H9 (cell line): ENCODE data around the gene SLC1A7. TPM values are rescaled to one million over a fixed set of nuclear protein-coding genes. Genes with fewer than 3 reads are reported as not detected.

Source experiments
- DNase-seq: peaks from one replicate; pipeline ENCODE4 v3.0.0-alpha.2; 2017
- H2AFZ ChIP-seq: one replicate; pipeline ENCODE4 v1.6.1; 2013; ENCODE audit warnings: mild to moderate bottlenecking, low read length, control low read depth, moderate library complexity
- H2AK5ac ChIP-seq: 2 replicates; pipeline ENCODE4 v1.6.1; 2013; ENCODE audit warnings: low read length, control low read depth, mixed read lengths; ENCODE audit not compliant: insufficient read length
- H2BK120ac ChIP-seq: one replicate; pipeline ENCODE4 v1.6.1; 2013; ENCODE audit warnings: low read depth, mild to moderate bottlenecking, low read length, control low read depth, inconsistent platforms; ENCODE audit not compliant: poor library complexity, severe bottlenecking
- H2BK12ac ChIP-seq: 2 replicates; pipeline ENCODE4 v1.6.1; 2013; ENCODE audit warnings: low read length, control low read depth, mixed read lengths, low read depth; ENCODE audit not compliant: insufficient read length
- H2BK15ac ChIP-seq: 2 replicates; pipeline ENCODE4 v1.6.1; 2013; ENCODE audit warnings: low read depth, low read length, control low read depth
- H2BK20ac ChIP-seq: one replicate; pipeline ENCODE4 v1.6.1; 2013; ENCODE audit warnings: low read depth, mild to moderate bottlenecking, low read length, control low read depth, inconsistent platforms; ENCODE audit not compliant: poor library complexity, severe bottlenecking
- H2BK5ac ChIP-seq: 2 replicates; pipeline ENCODE4 v1.6.1; 2013; ENCODE audit warnings: low read length, control low read depth, mixed read lengths; ENCODE audit not compliant: insufficient read length
- H3K14ac ChIP-seq: 2 replicates; pipeline ENCODE4 v1.6.1; 2013; ENCODE audit warnings: low read length, control low read depth; ENCODE audit not compliant: insufficient read depth
- H3K18ac ChIP-seq: 2 replicates; pipeline ENCODE4 v1.6.1; 2013; ENCODE audit warnings: low read depth, mild to moderate bottlenecking, mixed read lengths, low read length, control low read depth; ENCODE audit not compliant: insufficient read length
- H3K23ac ChIP-seq: 2 replicates; pipeline ENCODE4 v1.6.1; 2013; ENCODE audit warnings: low read length, control low read depth, mixed read lengths, low read depth; ENCODE audit not compliant: insufficient read length
- H3K23me2 ChIP-seq: 2 replicates; pipeline ENCODE4 v1.6.1; 2013; ENCODE audit warnings: low read depth, mild to moderate bottlenecking, mixed read lengths, low read length, control low read depth; ENCODE audit not compliant: insufficient read length, poor library complexity, severe bottlenecking
- H3K27ac ChIP-seq: 2 replicates; pipeline ENCODE4 v1.5.1; 2013; ENCODE audit warnings: low read length, control low read depth, mixed read lengths, low read depth; ENCODE audit not compliant: insufficient read length
- H3K27me3 ChIP-seq: 2 replicates; pipeline ENCODE4 v1.6.1; 2013; ENCODE audit warnings: low read length, control low read depth, inconsistent platforms; ENCODE audit not compliant: insufficient read depth
- H3K4ac ChIP-seq: 2 replicates; pipeline ENCODE4 v1.6.1; 2013; ENCODE audit warnings: low read depth, mild to moderate bottlenecking, control low read depth, inconsistent platforms, low read length, moderate library complexity
- H3K4me1 ChIP-seq: 2 replicates; pipeline ENCODE4 v1.6.1; 2013; ENCODE audit warnings: low read length, control low read depth, inconsistent platforms; ENCODE audit not compliant: insufficient read depth
- H3K4me2 ChIP-seq: 2 replicates; pipeline ENCODE4 v1.6.1; 2013; ENCODE audit warnings: low read length, control low read depth, mixed read lengths; ENCODE audit not compliant: insufficient read length, insufficient read depth
- H3K56ac ChIP-seq: 2 replicates; pipeline ENCODE4 v1.6.1; 2013; ENCODE audit warnings: low read depth, mild to moderate bottlenecking, mixed read lengths, low read length, control low read depth; ENCODE audit not compliant: insufficient read length
- H3K79me1 ChIP-seq: 2 replicates; pipeline ENCODE4 v1.6.1; 2013; ENCODE audit warnings: low read depth, mild to moderate bottlenecking, moderate library complexity, low read length, control low read depth, inconsistent platforms; ENCODE audit not compliant: insufficient read depth, poor library complexity, severe bottlenecking
- H3K79me2 ChIP-seq: 2 replicates; pipeline ENCODE4 v1.6.1; 2013; ENCODE audit warnings: low read length, control low read depth, inconsistent platforms; ENCODE audit not compliant: insufficient read depth
- H3K9ac ChIP-seq: 2 replicates; pipeline ENCODE4 v1.6.1; 2013; ENCODE audit warnings: low read length, control low read depth, mixed read lengths; ENCODE audit not compliant: insufficient read length; ENCODE audit errors: extremely low read depth
- H3K9me3 ChIP-seq: one replicate; pipeline ENCODE4 v1.6.1; 2013; ENCODE audit warnings: low read depth, low read length, inconsistent platforms; ENCODE audit not compliant: control insufficient read depth
- H3T11ph ChIP-seq: one replicate; pipeline ENCODE4 v1.6.1; 2013; ENCODE audit warnings: mild to moderate bottlenecking, low read length, control low read depth, inconsistent platforms
- H4K20me1 ChIP-seq: one replicate; pipeline ENCODE4 v1.6.1; 2013; ENCODE audit not compliant: control insufficient read depth, insufficient read length, insufficient read depth
- H4K5ac ChIP-seq: 2 replicates; pipeline ENCODE4 v1.6.1; 2013; ENCODE audit warnings: low read depth, mild to moderate bottlenecking, mixed read lengths, low read length, control low read depth; ENCODE audit not compliant: insufficient read length
- H4K8ac ChIP-seq: replicated peaks from 2 replicates; pipeline ENCODE4 v1.6.1; 2013; ENCODE audit warnings: low read length, control low read depth, mixed read lengths, low read depth; ENCODE audit not compliant: insufficient read length
- H4K91ac ChIP-seq: 2 replicates; pipeline ENCODE4 v1.6.1; 2013; ENCODE audit warnings: low read depth, mild to moderate bottlenecking, moderate library complexity, mixed read lengths, low read length, control low read depth; ENCODE audit not compliant: insufficient read length
- H3K27ac Mint-ChIP-seq, 3 experiments: 2 replicates in 2 of 3; 3 replicates in 1 of 3; pipeline ENCODE4 v1.8.0; 2020 to 2021; ENCODE audit warnings: mixed read lengths in 3 of 3, mild to moderate bottlenecking in 1 of 3, moderate library complexity in 1 of 3
- H3K27me3 Mint-ChIP-seq: 2 replicates; pipeline ENCODE4 v1.8.0; 2021; ENCODE audit warnings: low read depth, mild to moderate bottlenecking, moderate library complexity, mixed read lengths
- H3K36me3 Mint-ChIP-seq, 3 experiments: 2 replicates in 2 of 3; 3 replicates in 1 of 3; pipeline ENCODE4 v1.8.0; 2020 to 2021; ENCODE audit warnings: low read depth in 3 of 3, mixed read lengths in 3 of 3; ENCODE audit not compliant: insufficient read depth in 1 of 3
- H3K4me1 Mint-ChIP-seq, 2 experiments: 2 replicates each; pipeline ENCODE4 v1.8.0; 2020; ENCODE audit warnings: mixed read lengths in 2 of 2
- H3K4me3 Mint-ChIP-seq, 2 experiments: 2 replicates in 1 of 2; 3 replicates in 1 of 2; pipeline ENCODE4 v1.8.0; 2020 to 2021; ENCODE audit warnings: mild to moderate bottlenecking in 2 of 2, mixed read lengths in 2 of 2, moderate library complexity in 1 of 2
- H3K9me3 Mint-ChIP-seq, 2 experiments: 2 replicates in 1 of 2; 3 replicates in 1 of 2; pipeline ENCODE4 v1.8.0; 2020; ENCODE audit warnings: mild to moderate bottlenecking in 2 of 2, mixed read lengths in 2 of 2, moderate library complexity in 1 of 2
- WGBS: extraction: QIAGEN DNeasy Blood & Tissue Kit; methylation state at CpG from one replicate; pipeline ENCODE4 v1.1.7; 2013; ENCODE audit warnings: missing lambda C conversion rate, low lambda C conversion rate, mixed read lengths; ENCODE audit not compliant: insufficient read length; ENCODE audit errors: extremely low coverage; 5-methylcytosine and 5-hydroxymethylcytosine counted together
- total RNA-seq: library from RNA; stranded (reverse); gene quantifications from 2 replicates; pipeline ENCODE4 v1.2.1, GENCODE V29; 2021
- TF ChIP-seq, protein P1 (sequence below): fragments of 200-600 bp; sonication (generic); conservative IDR thresholded peaks from 3 replicates; pipeline ENCODE4 v1.8.0; 2021; ENCODE audit warnings: antibody characterized with exemption, mild to moderate bottlenecking

The SLC1A7 gene
- total RNA-seq, 1 experiment from 2014 or later, result not detected

GRCh38 chr1:53090227-53091147 is 52.0 kb downstream of the SLC1A7 start:
- no peak overlapping the region for H2BK5ac ChIP-seq
- no peak overlapping the region for H3T11ph ChIP-seq
- Mint-ChIP-seq H3K36me3 (no peaks in the 10 kb centered on the region), H3K4me3 (no peak overlapping the region), H3K4me1 (peaks cover 4% of the 10 kb centered on the region in 2 experiments; a peak in 3 of 4 replicates), H3K9me3 (no peaks in the 10 kb centered on the region), H3K27ac (no peak overlapping the region), H3K27me3 (peaks cover 5% of the 10 kb centered on the region)
- no peak overlapping the region for H3K4me2 ChIP-seq
- no peak overlapping the region for H3K4ac ChIP-seq
- no peaks in the 10 kb centered on the region for H3K79me1 ChIP-seq
- no peak overlapping the region for H2AK5ac ChIP-seq
- no peaks in the 10 kb centered on the region for H3K9me3 ChIP-seq
- no peaks in the 10 kb centered on the region for H4K20me1 ChIP-seq
- H3K79me2 ChIP-seq, result no peaks in the 10 kb centered on the region
- H4K5ac ChIP-seq, result no peak overlapping the region
- no peak overlapping the region for H4K8ac ChIP-seq
- no peak overlapping the region for H2BK120ac ChIP-seq
- no peak for DNase-seq
- no peak overlapping the region for H2BK15ac ChIP-seq
- no peak overlapping the region for H2AFZ ChIP-seq
- no peak overlapping the region for H4K91ac ChIP-seq
- no peak overlapping the region for H3K18ac ChIP-seq
- no peak overlapping the region for H3K23ac ChIP-seq
- H3K56ac ChIP-seq, result no peak overlapping the region
- no CpG with 5 or more reads among the region's 37 CpGs for WGBS
- H3K14ac ChIP-seq, result peak overlapping the region; percentile 8; the same call in 1 of the 2 replicates
- H3K23me2 ChIP-seq, result no peaks in the 10 kb centered on the region
- TF ChIP-seq, protein P1, sequence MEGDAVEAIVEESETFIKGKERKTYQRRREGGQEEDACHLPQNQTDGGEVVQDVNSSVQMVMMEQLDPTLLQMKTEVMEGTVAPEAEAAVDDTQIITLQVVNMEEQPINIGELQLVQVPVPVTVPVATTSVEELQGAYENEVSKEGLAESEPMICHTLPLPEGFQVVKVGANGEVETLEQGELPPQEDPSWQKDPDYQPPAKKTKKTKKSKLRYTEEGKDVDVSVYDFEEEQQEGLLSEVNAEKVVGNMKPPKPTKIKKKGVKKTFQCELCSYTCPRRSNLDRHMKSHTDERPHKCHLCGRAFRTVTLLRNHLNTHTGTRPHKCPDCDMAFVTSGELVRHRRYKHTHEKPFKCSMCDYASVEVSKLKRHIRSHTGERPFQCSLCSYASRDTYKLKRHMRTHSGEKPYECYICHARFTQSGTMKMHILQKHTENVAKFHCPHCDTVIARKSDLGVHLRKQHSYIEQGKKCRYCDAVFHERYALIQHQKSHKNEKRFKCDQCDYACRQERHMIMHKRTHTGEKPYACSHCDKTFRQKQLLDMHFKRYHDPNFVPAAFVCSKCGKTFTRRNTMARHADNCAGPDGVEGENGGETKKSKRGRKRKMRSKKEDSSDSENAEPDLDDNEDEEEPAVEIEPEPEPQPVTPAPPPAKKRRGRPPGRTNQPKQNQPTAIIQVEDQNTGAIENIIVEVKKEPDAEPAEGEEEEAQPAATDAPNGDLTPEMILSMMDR, result no peak
- no peaks in the 10 kb centered on the region for H3K27me3 ChIP-seq
- no peaks in the 10 kb centered on the region for H3K4me1 ChIP-seq
- H3K27ac ChIP-seq, result no peak overlapping the region
- no peak overlapping the region for H2BK20ac ChIP-seq
- H2BK12ac ChIP-seq, result no peak overlapping the region
- no peak overlapping the region for H3K9ac ChIP-seq
